ENCODE results near the gene NEU1.
A peak's percentile ranks its signal among the peaks of the same experiment; 100 is the strongest.

NEU1 gene

DNA sequence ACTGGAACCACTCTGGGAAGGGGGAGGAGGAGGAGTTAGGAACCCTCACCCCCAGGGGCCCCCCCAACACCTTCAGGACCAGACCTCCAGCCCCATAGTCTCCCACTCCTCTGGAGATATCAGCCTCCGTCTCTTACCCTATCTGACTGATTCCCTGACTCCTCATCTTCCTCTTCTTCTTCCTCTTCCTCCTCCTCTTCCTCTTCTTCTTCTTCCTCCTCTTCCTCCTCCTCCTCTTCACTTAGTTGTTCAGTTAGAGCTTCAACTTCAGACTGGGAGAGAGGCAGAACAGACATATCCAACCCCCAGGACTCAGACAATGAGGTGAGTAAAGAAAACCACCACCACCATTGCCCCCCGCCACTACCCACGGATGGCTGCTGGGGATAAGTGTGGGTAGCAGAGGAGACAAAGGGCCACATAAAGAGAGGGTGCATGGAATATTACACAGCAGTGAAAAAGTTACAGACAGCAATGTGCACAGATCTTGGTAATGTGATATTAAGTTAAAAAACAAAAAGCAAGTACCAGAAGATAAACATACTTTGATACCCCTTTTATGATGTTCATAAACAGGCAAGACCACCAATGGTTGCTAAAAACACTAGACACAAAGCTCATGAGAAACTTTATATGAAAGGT is 26.8 kb upstream of the NEU1 start:
- TF ChIP-seq, protein P1, sequence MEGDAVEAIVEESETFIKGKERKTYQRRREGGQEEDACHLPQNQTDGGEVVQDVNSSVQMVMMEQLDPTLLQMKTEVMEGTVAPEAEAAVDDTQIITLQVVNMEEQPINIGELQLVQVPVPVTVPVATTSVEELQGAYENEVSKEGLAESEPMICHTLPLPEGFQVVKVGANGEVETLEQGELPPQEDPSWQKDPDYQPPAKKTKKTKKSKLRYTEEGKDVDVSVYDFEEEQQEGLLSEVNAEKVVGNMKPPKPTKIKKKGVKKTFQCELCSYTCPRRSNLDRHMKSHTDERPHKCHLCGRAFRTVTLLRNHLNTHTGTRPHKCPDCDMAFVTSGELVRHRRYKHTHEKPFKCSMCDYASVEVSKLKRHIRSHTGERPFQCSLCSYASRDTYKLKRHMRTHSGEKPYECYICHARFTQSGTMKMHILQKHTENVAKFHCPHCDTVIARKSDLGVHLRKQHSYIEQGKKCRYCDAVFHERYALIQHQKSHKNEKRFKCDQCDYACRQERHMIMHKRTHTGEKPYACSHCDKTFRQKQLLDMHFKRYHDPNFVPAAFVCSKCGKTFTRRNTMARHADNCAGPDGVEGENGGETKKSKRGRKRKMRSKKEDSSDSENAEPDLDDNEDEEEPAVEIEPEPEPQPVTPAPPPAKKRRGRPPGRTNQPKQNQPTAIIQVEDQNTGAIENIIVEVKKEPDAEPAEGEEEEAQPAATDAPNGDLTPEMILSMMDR (IDR thresholded peaks at IDR 0.05; ENCODE audit: low read depth, low read length, missing control alignments), result no peak
- H3K4me3 ChIP-seq (replicated peaks; ENCODE audit: low read depth, low read length), result no peak overlapping the region

DNA sequence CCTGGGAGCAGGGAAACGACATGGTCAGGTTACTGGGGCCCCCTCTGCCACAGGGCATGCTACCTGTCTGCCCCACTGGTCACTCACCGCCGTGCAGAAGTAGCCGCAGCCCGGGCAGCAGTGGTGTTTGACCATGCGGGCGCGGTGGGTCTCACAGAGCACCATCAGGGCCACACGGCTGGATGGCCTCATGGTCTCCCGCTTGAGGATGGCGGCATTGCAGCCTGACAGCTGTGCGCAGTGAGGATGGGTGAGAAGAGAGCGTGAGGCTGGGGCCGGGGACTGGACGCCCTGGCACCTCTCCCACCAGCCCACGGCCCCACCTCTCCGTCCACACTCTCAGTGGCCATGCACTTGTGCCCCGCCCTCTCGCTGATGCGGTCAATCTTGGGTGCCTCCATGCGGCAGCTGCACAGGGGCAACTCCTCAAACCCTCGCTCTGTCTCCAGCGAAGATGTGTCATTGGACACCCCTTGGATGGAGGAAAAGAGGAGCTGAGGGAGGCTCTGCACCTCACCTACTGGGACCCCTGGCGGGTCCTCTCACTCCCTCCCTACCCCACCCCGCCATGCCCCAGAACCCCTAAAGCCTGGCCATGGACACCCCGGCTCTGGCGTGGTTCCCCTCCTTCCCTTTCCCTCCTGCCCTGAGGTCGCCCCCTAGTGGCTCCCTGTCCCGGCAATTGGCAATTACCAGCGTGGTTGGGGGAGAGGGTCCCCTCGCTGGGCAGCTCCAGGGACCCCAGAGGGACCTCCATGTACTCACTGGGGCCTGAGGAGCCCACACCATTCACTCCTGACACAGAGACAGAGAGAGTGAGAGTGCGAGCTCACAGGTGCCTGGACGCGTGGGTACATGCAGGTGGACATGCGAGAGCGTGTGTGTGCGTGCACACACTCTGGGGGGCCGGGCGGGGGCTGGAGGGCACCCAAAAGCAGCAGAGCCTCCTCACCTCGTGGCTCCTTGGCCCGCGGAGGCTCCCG is 25.9 kb upstream of the NEU1 start:
- no peak overlapping the region for H3K4me3 ChIP-seq (replicated peaks; ENCODE audit: low read depth, low read length)
- DNase-seq (ENCODE audit: extremely low read depth, low read depth), result no peak
- TF ChIP-seq, protein P1 (IDR thresholded peaks at IDR 0.05; ENCODE audit: low read depth, low read length, missing control alignments), result peak; percentile 82

More for the DNA sequence above, 26.8 kb upstream of the NEU1 start:
- DNase-seq (ENCODE audit: extremely low read depth, low read depth), result no peak

DNA sequence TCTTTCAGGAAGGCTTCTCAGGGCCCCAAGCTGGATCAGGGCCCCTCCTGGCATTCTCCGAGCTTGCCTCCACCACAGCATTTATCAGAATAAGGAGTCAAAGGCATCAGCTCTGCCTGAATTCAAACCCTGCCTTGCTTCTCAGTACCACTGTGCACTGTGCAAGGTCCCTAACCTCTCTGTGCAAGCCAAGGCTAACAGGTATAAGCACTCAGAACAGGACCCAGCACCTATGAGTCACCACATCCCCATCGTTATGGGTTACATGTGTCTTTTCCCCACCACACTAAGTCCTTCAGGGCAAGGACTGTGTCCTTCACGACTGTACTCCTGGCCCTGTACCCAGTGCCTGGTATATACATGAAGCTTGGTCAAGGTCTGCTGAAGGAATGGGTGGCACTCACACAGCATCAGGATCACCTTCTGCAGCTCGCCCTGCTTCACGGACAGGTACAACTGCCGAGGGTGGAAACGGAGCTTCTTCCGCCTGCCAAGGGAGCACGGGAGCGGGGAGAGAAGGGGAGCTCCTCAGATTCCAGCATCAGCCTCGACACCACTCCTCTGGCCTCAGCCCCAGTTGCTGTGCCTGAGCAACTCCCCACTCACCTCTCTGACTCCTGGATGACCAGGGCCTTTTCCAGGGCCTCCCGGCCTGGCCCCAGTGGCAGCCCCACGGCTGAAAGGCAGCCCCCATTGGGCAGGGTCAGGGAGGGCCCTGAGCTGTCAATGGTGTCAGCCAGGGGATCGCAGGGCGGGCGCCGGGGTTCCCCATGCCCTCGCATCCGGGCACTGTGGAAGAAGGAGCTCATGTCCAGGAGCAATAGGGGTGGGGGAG is 24.8 kb upstream of the NEU1 start:
- DNase-seq (ENCODE audit: extremely low read depth, low read depth), result no peak
- TF ChIP-seq, protein P1 (IDR thresholded peaks at IDR 0.05; ENCODE audit: low read depth, low read length, missing control alignments), result no peak
- H3K4me3 ChIP-seq (replicated peaks; ENCODE audit: low read depth, low read length), result no peak overlapping the region

DNA sequence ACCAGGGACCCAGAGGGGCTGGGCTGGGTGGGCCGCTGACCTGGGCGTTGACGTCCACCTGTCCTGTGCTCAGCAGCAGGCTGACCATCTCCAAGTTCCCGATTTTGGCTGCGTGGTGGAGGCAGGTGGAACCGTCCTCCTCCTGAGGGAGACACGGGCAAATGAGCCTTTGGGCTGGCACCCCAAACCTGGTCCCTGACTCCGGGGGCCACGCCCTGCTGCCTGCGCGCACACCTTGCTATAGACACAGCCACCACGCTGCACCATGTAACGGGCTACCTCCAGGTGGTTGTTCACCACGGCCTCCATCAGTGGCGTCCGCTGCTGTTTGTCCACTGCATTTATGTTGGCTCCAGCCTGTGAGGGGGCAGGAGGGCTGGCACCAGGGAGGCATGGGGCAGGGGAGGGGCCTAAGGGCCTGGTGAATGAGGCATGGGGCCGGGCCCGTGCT is 23.9 kb upstream of the NEU1 start:
- no peak for DNase-seq (ENCODE audit: extremely low read depth, low read depth)
- TF ChIP-seq, protein P1 (IDR thresholded peaks at IDR 0.05; ENCODE audit: low read depth, low read length, missing control alignments), result no peak
- no peak overlapping the region for H3K4me3 ChIP-seq (replicated peaks; ENCODE audit: low read depth, low read length)

DNA sequence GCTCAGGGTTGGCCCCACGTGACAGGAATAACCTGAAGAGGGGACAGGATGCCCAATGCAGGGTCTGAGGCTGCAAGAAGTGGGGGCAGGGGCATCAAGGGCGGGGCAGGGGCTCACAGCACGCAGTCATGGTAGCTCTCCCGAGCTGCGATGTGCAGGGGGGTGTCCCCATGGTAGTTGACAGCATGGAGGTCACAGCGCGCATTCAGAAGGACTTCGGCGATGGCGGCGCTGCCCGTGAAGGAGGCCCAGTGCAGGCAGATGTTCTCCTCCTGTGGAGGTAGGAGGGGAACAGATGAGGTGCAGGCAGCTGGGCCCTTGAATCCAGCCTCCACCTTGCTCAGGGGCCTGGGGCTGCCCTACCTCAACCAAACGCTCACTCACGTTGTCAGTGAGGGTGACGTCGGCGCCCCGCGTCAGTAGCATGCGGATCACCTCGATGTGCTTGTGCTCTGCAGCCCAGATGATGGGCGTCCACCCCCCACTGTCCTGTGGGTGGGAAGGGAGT is 22.0 kb upstream of the NEU1 start:
- DNase-seq (ENCODE audit: extremely low read depth, low read depth), result no peak
- TF ChIP-seq, protein P1 (IDR thresholded peaks at IDR 0.05; ENCODE audit: low read depth, low read length, missing control alignments), result no peak

DNA sequence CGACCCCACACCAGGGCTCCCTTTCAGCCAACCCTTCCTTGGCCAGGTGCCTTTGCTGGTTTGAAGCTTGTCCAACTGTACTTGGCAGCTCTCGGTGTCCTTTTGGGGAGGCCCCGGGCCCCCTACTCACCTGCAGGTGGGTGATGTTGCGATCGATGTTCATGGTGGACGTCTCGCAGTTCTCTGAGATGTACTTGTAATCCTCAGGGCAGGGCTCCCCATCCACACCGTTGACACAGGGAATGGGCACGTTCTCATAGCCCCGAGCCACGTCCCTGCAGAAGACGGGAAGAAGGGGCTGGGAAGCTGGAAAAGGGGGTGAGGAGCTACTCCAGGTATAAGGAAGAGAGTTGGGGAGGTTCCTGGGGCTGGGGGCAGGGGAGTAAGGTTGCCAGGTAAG is 21.1 kb upstream of the NEU1 start:
- DNase-seq (ENCODE audit: extremely low read depth, low read depth), result no peak

More for the DNA sequence above, 22.0 kb upstream of the NEU1 start:
- no peak overlapping the region for H3K4me3 ChIP-seq (replicated peaks; ENCODE audit: low read depth, low read length)

More for the DNA sequence above, 21.1 kb upstream of the NEU1 start:
- H3K4me3 ChIP-seq (replicated peaks; ENCODE audit: low read depth, low read length), result no peak overlapping the region
- TF ChIP-seq, protein P1 (IDR thresholded peaks at IDR 0.05; ENCODE audit: low read depth, low read length, missing control alignments), result no peak

All from HFF-Myc (cell line).